Endothelial cell of umbilical vein (primary cell): ENCODE results near the gene CEP63. TPM values are rescaled to one million over a fixed set of nuclear protein-coding genes. Genes with fewer than 3 reads are reported as not detected.

Experiments used
- BruUV-seq: library from RNA; stranded (reverse); fragments of 400-500 nt; replicated peaks from 2 replicates; lab custom pipeline; 2021; lab: Mats Ljungman, UMichigan
- CTCF ChIA-PET: fragments of 300-600, 350-600 bp; sonication (Branson Sonifier 250); formaldehyde crosslinking; loops from one replicate; lab custom pipeline; 2021; ENCODE audit warnings: antibody characterized with exemption, inconsistent platforms; lab: Charles Lee
- POLR2A ChIA-PET: fragments of 300-600, 350-600 bp; sonication (Branson Sonifier 250); formaldehyde crosslinking; loops from one replicate; lab custom pipeline; 2021; ENCODE audit warnings: antibody characterized with exemption, inconsistent platforms; lab: Charles Lee
- DNase-seq: peaks from one replicate; pipeline ENCODE4 v3.0.0-alpha.2; 2011; ENCODE audit warnings: low read depth, low spot score
- FAIRE-seq: peaks from 2 replicates; lab custom pipeline; 2011; peaks lifted over from hg19 to GRCh38; lab: Jason Lieb, UNC
- H2AFZ ChIP-seq: 2 replicates; pipeline ENCODE4 v1.6.0; 2012; ENCODE audit warnings: low read depth, low read length, control low read depth, inconsistent platforms
- H3K27ac ChIP-seq: 2 replicates; pipeline ENCODE4 v1.5.1; 2011; ENCODE audit warnings: low read depth, mild to moderate bottlenecking, control low read depth, low read length, moderate library complexity; ENCODE audit not compliant: insufficient read depth
- H3K27me3 ChIP-seq, 2 experiments: 2 replicates each; pipeline versions ENCODE4 v1.6.0 to v1.6.1; 2011; ENCODE audit warnings: low read length in 2 of 2, mixed read lengths in 1 of 2; ENCODE audit not compliant: control insufficient read depth in 2 of 2, insufficient read depth in 2 of 2
- H3K36me3 ChIP-seq, 2 experiments: 2 replicates in 1 of 2; 3 replicates in 1 of 2; pipeline ENCODE4 v1.5.1; 2011; ENCODE audit warnings: low read length in 2 of 2, mild to moderate bottlenecking in 1 of 2, moderate library complexity in 1 of 2; ENCODE audit not compliant: control insufficient read depth in 2 of 2, insufficient read depth in 2 of 2; ENCODE audit errors: extremely low read depth in 1 of 2
- H3K4me1 ChIP-seq: 3 replicates; pipeline ENCODE4 v1.5.1; 2011; ENCODE audit warnings: mild to moderate bottlenecking, low read length; ENCODE audit not compliant: control insufficient read depth, insufficient read depth; ENCODE audit errors: extremely low read depth
- H3K4me2 ChIP-seq: 2 replicates; pipeline ENCODE4 v1.6.1; 2011; ENCODE audit warnings: low read length, control low read depth, mixed read lengths; ENCODE audit not compliant: insufficient read depth
- H3K4me3 ChIP-seq, 3 experiments: fragments of 200-600 bp in 1 of 3; sonication (generic), shearing (Covaris generic) in 1 of 3; replicated peaks in 1 of 3; 2 replicates each; pipeline ENCODE4 v1.5.1; 2011 to 2016; ENCODE audit warnings: control low read depth in 3 of 3, low read length in 3 of 3, mild to moderate bottlenecking in 2 of 3, inconsistent platforms in 1 of 3, low read depth in 1 of 3, moderate library complexity in 1 of 3; ENCODE audit not compliant: insufficient read depth in 1 of 3
- H3K79me2 ChIP-seq: 2 replicates; pipeline ENCODE4 v1.6.0; 2012; ENCODE audit warnings: low read length, inconsistent platforms; ENCODE audit not compliant: control insufficient read depth, insufficient read depth
- H3K9ac ChIP-seq: replicated peaks from 2 replicates; pipeline ENCODE3; 2011; ENCODE audit warnings: low read length, control low read depth; ENCODE audit not compliant: insufficient read depth; ENCODE audit errors: extremely low read depth
- H3K9me1 ChIP-seq: replicated peaks from 3 replicates; pipeline ENCODE4 v1.6.0; 2011; ENCODE audit warnings: mild to moderate bottlenecking, low read length; ENCODE audit not compliant: control insufficient read depth, insufficient read depth; ENCODE audit errors: extremely low read depth
- H3K9me3 ChIP-seq: replicated peaks from 2 replicates; pipeline ENCODE4 v1.5.1; 2012; ENCODE audit warnings: low read length, inconsistent platforms; ENCODE audit not compliant: control insufficient read depth, insufficient read depth
- H4K20me1 ChIP-seq: replicated peaks from 2 replicates; pipeline ENCODE3; 2011; ENCODE audit warnings: mild to moderate bottlenecking, low read length; ENCODE audit not compliant: control insufficient read depth, insufficient read depth; ENCODE audit errors: extremely low read depth
- EZH2 ChIP-seq: IDR thresholded peaks from 2 replicates; pipeline ENCODE4 v1.6.1; 2012; ENCODE audit warnings: borderline replicate concordance, low read depth, mild to moderate bottlenecking, moderate library complexity, low read length, inconsistent platforms; ENCODE audit not compliant: severe bottlenecking
- FOS ChIP-seq: IDR thresholded peaks from 2 replicates; pipeline ENCODE4 v1.6.1; 2011; ENCODE audit warnings: mild to moderate bottlenecking, low read length, moderate library complexity, borderline replicate concordance; ENCODE audit not compliant: insufficient read depth
- GATA2 ChIP-seq: IDR thresholded peaks from 2 replicates; pipeline ENCODE4 v1.7.0; 2011; ENCODE audit warnings: low read depth, mild to moderate bottlenecking, moderate library complexity, mixed read lengths, low read length; ENCODE audit not compliant: insufficient read length, insufficient read depth
- JUN ChIP-seq: IDR thresholded peaks from 2 replicates; pipeline ENCODE4 v1.6.1; 2011; ENCODE audit warnings: borderline replicate concordance, low read depth; ENCODE audit not compliant: insufficient read length, insufficient read depth
- MAX ChIP-seq: IDR thresholded peaks from 2 replicates; pipeline ENCODE4 v1.6.1; 2011; ENCODE audit not compliant: insufficient read depth, insufficient read length
- MYC ChIP-seq: IDR thresholded peaks from one replicate; pipeline ENCODE4 v1.6.1; 2011; ENCODE audit warnings: mild to moderate bottlenecking, low read depth, low read length
- POLR2A ChIP-seq: IDR thresholded peaks from 2 replicates; pipeline ENCODE4 v1.6.1; 2012; ENCODE audit warnings: low read depth, mild to moderate bottlenecking, control low read depth, low read length
- POLR2AphosphoS5 ChIP-seq: IDR thresholded peaks from 2 replicates; pipeline ENCODE4 v1.6.1; 2012; ENCODE audit warnings: low read depth, mild to moderate bottlenecking, control low read depth, low read length, moderate library complexity; ENCODE audit not compliant: insufficient read depth
- dilution Hi-C: fragments of 300-500 bp; cut with MboI; formaldehyde crosslinking; loops from one replicate; pipeline ENCODE4 v1.15.0; 2019; ENCODE audit warnings: low sequenced_read_pairs; ENCODE audit not compliant: extremely low pct_ligation_motif_present
- intact Hi-C: fragments of 100-400 bp; cut with micrococcal nuclease; formaldehyde crosslinking; loops from one replicate; pipeline ENCODE4 v1.10.0; 2022
- polyA plus RNA-seq, 4 experiments: library from polyadenylated mRNA; depleted of rRNA in 3 of 4; stranded (reverse) in 3 of 4; unstranded in 1 of 4; fragments of >200 nt; gene quantifications; 2 replicates each; pipeline versions ENCODE4 v1.2.1 to v1.2.3, GENCODE V29; 2011 to 2012; ENCODE audit warnings: missing spikeins in 1 of 4
- total RNA-seq: library from RNA; stranded (reverse); gene quantifications from 2 replicates; pipeline ENCODE4 v1.2.3, GENCODE V29; 2021
- TF ChIP-seq, protein P1 (sequence below), 2 donors: IDR thresholded peaks; 1 replicate in 1 of 2; 2 replicates in 1 of 2; pipeline ENCODE4 v1.5.1; 2011; ENCODE audit warnings: low read length in 2 of 2, mild to moderate bottlenecking in 2 of 2, moderate library complexity in 2 of 2, control low read depth in 1 of 2, inconsistent platforms in 1 of 2, low read depth in 1 of 2; ENCODE audit not compliant: insufficient read depth in 1 of 2; ENCODE audit errors: extremely low read depth in 1 of 2

Gene CEP63
- total and polyA plus RNA-seq, 2 donors (not counting 3 experiments of a cell fraction or from before 2014, with no cell fraction given) = 5.7 to 29.4 TPM

DNA sequence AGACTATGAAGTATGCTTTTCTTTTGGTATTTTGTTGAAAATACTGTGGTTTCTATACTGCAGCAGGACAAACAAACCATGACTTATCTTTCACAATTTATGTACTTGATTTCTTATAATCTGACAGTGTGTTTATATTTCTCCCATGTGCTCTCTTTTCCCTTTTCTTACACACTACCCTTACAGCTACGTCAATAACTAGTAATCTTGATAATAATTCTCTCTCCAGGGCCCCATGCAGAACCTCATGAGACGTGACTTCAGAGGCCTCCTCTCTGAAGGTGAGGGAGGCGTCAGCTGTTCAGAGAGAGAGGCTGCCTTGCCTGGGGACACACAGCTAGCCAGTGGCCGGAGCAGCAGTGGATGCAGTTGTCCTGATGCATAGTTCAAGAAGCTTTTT lies 129.1 kb downstream of the CEP63 start:
- H3K9me3 ChIP-seq = no peaks in the 10 kb centered on the region

DNA sequence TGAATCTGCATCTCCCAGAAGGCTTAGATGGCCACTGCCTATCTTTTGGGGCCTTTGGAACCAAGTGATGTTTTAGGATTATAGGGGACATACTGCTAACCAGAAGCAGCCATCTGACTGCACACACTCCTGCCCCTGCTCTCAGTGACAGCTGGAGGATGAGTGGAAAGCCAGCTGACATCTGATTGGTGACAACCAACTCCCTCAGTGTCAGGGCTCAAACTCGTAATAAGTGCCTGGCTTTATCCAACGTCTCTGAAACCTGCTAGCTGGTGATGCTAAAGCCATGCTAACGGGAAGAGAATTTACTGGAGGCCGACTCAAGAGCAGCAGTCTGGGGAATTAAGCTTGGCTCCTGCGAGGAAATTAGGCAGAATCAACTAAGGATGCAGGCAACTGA lies 129.9 kb downstream of the CEP63 start:
- BruUV-seq = no TSS peak
- FAIRE-seq = no peak
- CTCF ChIA-PET = interaction anchor here (1.2 to 6.6 kb wide), 2 partner anchors 13 to 140 kb away, joined by 3 to 42 read pairs; no protein-coding TSS in a partner anchor

More for the DNA sequence above, 129.1 kb downstream of the CEP63 start:
- Histone ChIP-seq H4K20me1 (no peaks in the 10 kb centered on the region), H3K79me2 (no peaks in the 10 kb centered on the region), H3K9ac (no peak overlapping the region), H3K36me3 (no peaks in the 10 kb centered on the region), H2AFZ (no peak overlapping the region), H3K27me3 (no peaks in the 10 kb centered on the region), H3K27ac (no peak overlapping the region), H3K4me1 (no peaks in the 10 kb centered on the region), H3K4me3 (no peak overlapping the region), H3K4me2 (no peak overlapping the region), H3K9me1 (no peaks in the 10 kb centered on the region)
- intact Hi-C loops (no loop called here), dilution Hi-C loops (no loop called here)
- ChIA-PET POLR2A (no interaction called here), CTCF (interaction anchor here (0.7 to 6.6 kb wide), 4 partner anchors 13 to 179 kb away, joined by 3 to 42 read pairs (median 3); partner anchors contain the start of gene EPHB1)
- TF ChIP-seq POLR2A (no peak), GATA2 (no peak), FOS (no peak)
- TF ChIP-seq, protein P1, sequence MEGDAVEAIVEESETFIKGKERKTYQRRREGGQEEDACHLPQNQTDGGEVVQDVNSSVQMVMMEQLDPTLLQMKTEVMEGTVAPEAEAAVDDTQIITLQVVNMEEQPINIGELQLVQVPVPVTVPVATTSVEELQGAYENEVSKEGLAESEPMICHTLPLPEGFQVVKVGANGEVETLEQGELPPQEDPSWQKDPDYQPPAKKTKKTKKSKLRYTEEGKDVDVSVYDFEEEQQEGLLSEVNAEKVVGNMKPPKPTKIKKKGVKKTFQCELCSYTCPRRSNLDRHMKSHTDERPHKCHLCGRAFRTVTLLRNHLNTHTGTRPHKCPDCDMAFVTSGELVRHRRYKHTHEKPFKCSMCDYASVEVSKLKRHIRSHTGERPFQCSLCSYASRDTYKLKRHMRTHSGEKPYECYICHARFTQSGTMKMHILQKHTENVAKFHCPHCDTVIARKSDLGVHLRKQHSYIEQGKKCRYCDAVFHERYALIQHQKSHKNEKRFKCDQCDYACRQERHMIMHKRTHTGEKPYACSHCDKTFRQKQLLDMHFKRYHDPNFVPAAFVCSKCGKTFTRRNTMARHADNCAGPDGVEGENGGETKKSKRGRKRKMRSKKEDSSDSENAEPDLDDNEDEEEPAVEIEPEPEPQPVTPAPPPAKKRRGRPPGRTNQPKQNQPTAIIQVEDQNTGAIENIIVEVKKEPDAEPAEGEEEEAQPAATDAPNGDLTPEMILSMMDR (IDR thresholded peaks at IDR 0.05; ENCODE audit: extremely low read depth in 1 of 2, insufficient read depth in 1 of 2, low read depth in 1 of 2, low read length in 2 of 2) = no peak
- no TSS peak for BruUV-seq
- DNase-seq = no peak
- FAIRE-seq = no peak

More for the DNA sequence above, 129.9 kb downstream of the CEP63 start:
- Histone ChIP-seq H3K4me1 (no peaks in the 10 kb centered on the region), H3K27ac (no peak overlapping the region), H3K4me3 (no peak overlapping the region), H2AFZ (no peak overlapping the region), H4K20me1 (no peaks in the 10 kb centered on the region), H3K27me3 (no peaks in the 10 kb centered on the region), H3K9ac (no peak overlapping the region), H3K9me3 (no peaks in the 10 kb centered on the region), H3K9me1 (no peaks in the 10 kb centered on the region), H3K79me2 (no peaks in the 10 kb centered on the region), H3K36me3 (no peaks in the 10 kb centered on the region), H3K4me2 (no peak overlapping the region)
- POLR2A ChIA-PET = no interaction called here
- dilution Hi-C loops = no loop called here
- TF ChIP-seq FOS (no peak), POLR2AphosphoS5 (no peak), EZH2 (no peak), MYC (no peak), MAX (no peak), POLR2A (no peak), JUN (no peak), GATA2 (no peak)
- TF ChIP-seq, protein P1 (IDR thresholded peaks at IDR 0.05; ENCODE audit: extremely low read depth in 1 of 2, insufficient read depth in 1 of 2, low read depth in 1 of 2, low read length in 2 of 2) = no peak
- no peak for DNase-seq
- intact Hi-C loops = no loop called here
